ENCODE data around the gene CAPN11. TPM values are rescaled to one million over a fixed set of nuclear protein-coding genes. Genes with fewer than 3 reads are reported as not detected.

Gene CAPN11
- polyA plus RNA-seq, 1 donor from 2014 or later: not detected

GRCh38 chr6:44145839-44146238 lies 12.8 kb upstream of the CAPN11 start:
- TF ChIP-seq REST (IDR thresholded peaks at IDR 0.05; ENCODE audit: borderline replicate concordance): no peak
- no peak for TF ChIP-seq MXI1 (conservative IDR thresholded peaks at IDR 0.05; ENCODE audit: poor library complexity, severe bottlenecking)
- TF ChIP-seq EP300 (conservative IDR thresholded peaks at IDR 0.05; ENCODE audit: poor library complexity, severe bottlenecking): no peak
- Histone ChIP-seq H4K20me1 (ENCODE audit: insufficient read depth) (no peaks in the 10 kb centered on the region), H3K27me3 (ENCODE audit: insufficient read depth, low read depth, low read length) (no peaks in the 10 kb centered on the region), H3K36me3 (ENCODE audit: insufficient read depth, low read length) (no peaks in the 10 kb centered on the region), H3K79me2 (replicated peaks; ENCODE audit: insufficient read depth, low read length) (no peaks in the 10 kb centered on the region), H3K9me2 (ENCODE audit: insufficient read depth, low read length) (no peaks in the 10 kb centered on the region), H3K27ac (ENCODE audit: low read length) (no peak overlapping the region), H3K9ac (ENCODE audit: low read length) (no peak overlapping the region), H3F3A (ENCODE audit: insufficient read depth, low read length, poor library complexity, severe bottlenecking) (no peaks in the 10 kb centered on the region), H3K4me3 (ENCODE audit: low read length) (no peak overlapping the region), H3K9me3 (ENCODE audit: low read length) (no peaks in the 10 kb centered on the region), H3K4me2 (ENCODE audit: low read length) (no peak overlapping the region), H2AFZ (ENCODE audit: low read depth, low read length) (no peak overlapping the region)

GRCh38 chr6:44146685-44147084 lies 11.9 kb upstream of the CAPN11 start:
- TF ChIP-seq TAF1 (IDR thresholded peaks at IDR 0.05; ENCODE audit: low read depth) (no peak), POLR2AphosphoS5 (IDR thresholded peaks at IDR 0.05) (no peak), EZH2 (IDR thresholded peaks at IDR 0.05; ENCODE audit: borderline replicate concordance, insufficient read depth, low read length, poor library complexity, severe bottlenecking) (no peak)
- Histone ChIP-seq H3K27me3 (ENCODE audit: insufficient read depth, low read depth, low read length) (no peaks in the 10 kb centered on the region), H3K4me3 (ENCODE audit: low read length) (no peak overlapping the region), H3K9me2 (ENCODE audit: insufficient read depth, low read length) (no peaks in the 10 kb centered on the region), H3K9ac (ENCODE audit: low read length) (no peak overlapping the region), H3K79me2 (replicated peaks; ENCODE audit: insufficient read depth, low read length) (no peaks in the 10 kb centered on the region), H3K36me3 (ENCODE audit: insufficient read depth, low read length) (no peaks in the 10 kb centered on the region), H3K4me2 (ENCODE audit: low read length) (no peak overlapping the region), H3K27ac (ENCODE audit: low read length) (no peak overlapping the region), H3F3A (ENCODE audit: insufficient read depth, low read length, poor library complexity, severe bottlenecking) (no peaks in the 10 kb centered on the region), H3K9me3 (ENCODE audit: low read length) (no peaks in the 10 kb centered on the region), H2AFZ (ENCODE audit: low read depth, low read length) (no peak overlapping the region), H4K20me1 (ENCODE audit: insufficient read depth) (no peaks in the 10 kb centered on the region)

GRCh38 chr6:44147256-44147655 lies 11.4 kb upstream of the CAPN11 start:
- TF ChIP-seq CTCF (IDR thresholded peaks at IDR 0.05; ENCODE audit: poor library complexity, severe bottlenecking) (no peak), EZH2 (IDR thresholded peaks at IDR 0.05; ENCODE audit: borderline replicate concordance, insufficient read depth, low read length, poor library complexity, severe bottlenecking) (no peak), MXI1 (conservative IDR thresholded peaks at IDR 0.05; ENCODE audit: poor library complexity, severe bottlenecking) (no peak), TAF1 (IDR thresholded peaks at IDR 0.05; ENCODE audit: low read depth) (no peak), POLR2AphosphoS5 (IDR thresholded peaks at IDR 0.05) (no peak), EP300 (conservative IDR thresholded peaks at IDR 0.05; ENCODE audit: poor library complexity, severe bottlenecking) (no peak), SMC3 (conservative IDR thresholded peaks at IDR 0.05; ENCODE audit: poor library complexity) (no peak), RAD21 (conservative IDR thresholded peaks at IDR 0.05) (no peak), REST (IDR thresholded peaks at IDR 0.05; ENCODE audit: borderline replicate concordance) (no peak)
- H3F3A ChIP-seq (ENCODE audit: insufficient read depth, low read length, poor library complexity, severe bottlenecking): no peaks in the 10 kb centered on the region
- H3K27ac ChIP-seq (ENCODE audit: low read length): no peak overlapping the region
- H3K9me3 ChIP-seq (ENCODE audit: low read length): no peaks in the 10 kb centered on the region
- H3K9ac ChIP-seq (ENCODE audit: low read length): no peak overlapping the region
- H3K27me3 ChIP-seq (ENCODE audit: insufficient read depth, low read depth, low read length): no peaks in the 10 kb centered on the region
- H3K79me2 ChIP-seq (replicated peaks; ENCODE audit: insufficient read depth, low read length): no peaks in the 10 kb centered on the region
- no peaks in the 10 kb centered on the region for H3K36me3 ChIP-seq (ENCODE audit: insufficient read depth, low read length)
- no peak overlapping the region for H3K4me2 ChIP-seq (ENCODE audit: low read length)
- H2AFZ ChIP-seq (ENCODE audit: low read depth, low read length): no peak overlapping the region
- H3K4me3 ChIP-seq (ENCODE audit: low read length): no peak overlapping the region
- H4K20me1 ChIP-seq (ENCODE audit: insufficient read depth): no peaks in the 10 kb centered on the region
- H3K9me2 ChIP-seq (ENCODE audit: insufficient read depth, low read length): no peaks in the 10 kb centered on the region

Measured in neural cell (in vitro differentiated cells).